ENCODE measurements around the gene CHPF.

The CHPF gene

DNA sequence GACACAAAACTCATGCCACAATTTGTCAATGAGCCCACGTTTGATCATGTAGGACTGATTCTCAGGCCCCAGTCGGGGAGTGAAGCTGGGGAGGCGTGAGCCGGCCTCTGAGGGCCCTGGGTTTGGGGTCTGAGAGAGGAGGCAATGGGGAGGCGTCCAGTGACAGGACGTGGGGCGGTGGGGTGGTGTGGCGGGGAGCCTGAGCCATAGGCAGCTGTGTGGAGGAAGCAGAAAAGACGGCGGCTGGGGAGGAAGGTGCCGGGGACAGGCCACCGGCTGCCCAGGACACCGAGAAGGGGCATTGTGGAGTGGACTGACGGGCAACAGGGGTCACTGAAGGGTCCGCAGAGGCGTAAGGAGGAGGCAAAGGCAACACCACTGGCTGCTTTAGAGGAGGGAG is 7.2 kb downstream of the CHPF start:
- no peak for TF ChIP-seq SIN3A (IDR thresholded peaks at IDR 0.05; ENCODE audit: borderline replicate concordance, insufficient read depth, low read length)
- TF ChIP-seq, protein P1, sequence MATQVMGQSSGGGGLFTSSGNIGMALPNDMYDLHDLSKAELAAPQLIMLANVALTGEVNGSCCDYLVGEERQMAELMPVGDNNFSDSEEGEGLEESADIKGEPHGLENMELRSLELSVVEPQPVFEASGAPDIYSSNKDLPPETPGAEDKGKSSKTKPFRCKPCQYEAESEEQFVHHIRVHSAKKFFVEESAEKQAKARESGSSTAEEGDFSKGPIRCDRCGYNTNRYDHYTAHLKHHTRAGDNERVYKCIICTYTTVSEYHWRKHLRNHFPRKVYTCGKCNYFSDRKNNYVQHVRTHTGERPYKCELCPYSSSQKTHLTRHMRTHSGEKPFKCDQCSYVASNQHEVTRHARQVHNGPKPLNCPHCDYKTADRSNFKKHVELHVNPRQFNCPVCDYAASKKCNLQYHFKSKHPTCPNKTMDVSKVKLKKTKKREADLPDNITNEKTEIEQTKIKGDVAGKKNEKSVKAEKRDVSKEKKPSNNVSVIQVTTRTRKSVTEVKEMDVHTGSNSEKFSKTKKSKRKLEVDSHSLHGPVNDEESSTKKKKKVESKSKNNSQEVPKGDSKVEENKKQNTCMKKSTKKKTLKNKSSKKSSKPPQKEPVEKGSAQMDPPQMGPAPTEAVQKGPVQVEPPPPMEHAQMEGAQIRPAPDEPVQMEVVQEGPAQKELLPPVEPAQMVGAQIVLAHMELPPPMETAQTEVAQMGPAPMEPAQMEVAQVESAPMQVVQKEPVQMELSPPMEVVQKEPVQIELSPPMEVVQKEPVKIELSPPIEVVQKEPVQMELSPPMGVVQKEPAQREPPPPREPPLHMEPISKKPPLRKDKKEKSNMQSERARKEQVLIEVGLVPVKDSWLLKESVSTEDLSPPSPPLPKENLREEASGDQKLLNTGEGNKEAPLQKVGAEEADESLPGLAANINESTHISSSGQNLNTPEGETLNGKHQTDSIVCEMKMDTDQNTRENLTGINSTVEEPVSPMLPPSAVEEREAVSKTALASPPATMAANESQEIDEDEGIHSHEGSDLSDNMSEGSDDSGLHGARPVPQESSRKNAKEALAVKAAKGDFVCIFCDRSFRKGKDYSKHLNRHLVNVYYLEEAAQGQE (IDR thresholded peaks at IDR 0.05; ENCODE audit: insufficient read depth in 1 of 2, low read depth in 2 of 2, low read length in 2 of 2) = no peak
- no peak for TF ChIP-seq FOXP2 (optimal IDR thresholded peaks at IDR 0.05; ENCODE audit: borderline replicate concordance, extremely low read depth, extremely low read length, insufficient read depth)
- no peak for TF ChIP-seq TAF1 (IDR thresholded peaks at IDR 0.05; ENCODE audit: borderline replicate concordance, insufficient read depth, low read length)

DNA sequence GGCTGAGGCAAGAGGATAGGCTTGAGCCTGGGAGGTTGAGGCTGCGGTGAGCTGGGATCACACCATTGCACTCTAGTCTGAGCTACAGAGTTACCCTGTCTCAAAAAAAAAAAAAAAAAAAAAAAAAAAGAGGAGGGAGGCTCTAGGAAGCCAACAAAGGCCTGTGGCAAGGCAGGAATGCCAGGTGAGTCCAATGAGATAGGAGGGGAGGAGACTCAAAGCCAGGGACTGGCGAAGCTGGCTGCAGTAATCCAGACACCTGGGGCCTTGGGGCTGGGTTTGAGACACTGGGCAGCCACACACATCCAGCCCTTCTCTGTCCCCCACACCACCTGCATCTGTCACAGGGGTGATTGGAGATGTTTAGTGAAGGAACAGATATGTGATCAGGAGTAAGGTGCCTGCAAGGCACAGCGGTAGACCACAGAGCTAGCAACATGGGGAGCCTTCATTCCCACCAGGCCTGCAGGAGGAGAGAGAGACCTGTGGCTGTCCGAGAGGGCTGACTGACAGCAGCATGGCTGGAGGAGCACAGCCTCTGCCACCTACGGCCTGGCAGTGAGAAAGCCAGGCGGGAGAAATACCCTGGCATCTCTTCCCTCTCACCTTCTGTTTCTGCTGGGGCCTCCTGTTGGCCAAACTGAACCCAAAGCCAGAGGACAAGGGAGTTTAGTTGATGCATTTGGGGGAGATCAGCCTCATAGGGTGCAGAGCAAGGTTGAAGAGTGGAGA is 9.5 kb downstream of the CHPF start:
- TF ChIP-seq TAF1 (IDR thresholded peaks at IDR 0.05; ENCODE audit: borderline replicate concordance, insufficient read depth, low read length) (no peak), SIN3A (IDR thresholded peaks at IDR 0.05; ENCODE audit: borderline replicate concordance, insufficient read depth, low read length) (no peak), POLR2AphosphoS5 (IDR thresholded peaks at IDR 0.05; ENCODE audit: low read depth, low read length) (no peak), FOXP2 (optimal IDR thresholded peaks at IDR 0.05; ENCODE audit: borderline replicate concordance, extremely low read depth, extremely low read length, insufficient read depth) (no peak)
- TF ChIP-seq, protein P1 (IDR thresholded peaks at IDR 0.05; ENCODE audit: insufficient read depth in 1 of 2, low read depth in 2 of 2, low read length in 2 of 2) = no peak

- TF ChIP-seq FOXP2 (optimal IDR thresholded peaks at IDR 0.05; ENCODE audit: borderline replicate concordance, extremely low read depth, extremely low read length, insufficient read depth) (no peak), SIN3A (IDR thresholded peaks at IDR 0.05; ENCODE audit: borderline replicate concordance, insufficient read depth, low read length) (no peak), POLR2AphosphoS5 (IDR thresholded peaks at IDR 0.05; ENCODE audit: low read depth, low read length) (no peak), TAF1 (IDR thresholded peaks at IDR 0.05; ENCODE audit: borderline replicate concordance, insufficient read depth, low read length) (no peak)
- TF ChIP-seq, protein P1 (IDR thresholded peaks at IDR 0.05; ENCODE audit: insufficient read depth in 1 of 2, low read depth in 2 of 2, low read length in 2 of 2) = no peak
Observed at GRCh38 chr2:219532378-219532649, 11.3 kb downstream of the CHPF start.

DNA sequence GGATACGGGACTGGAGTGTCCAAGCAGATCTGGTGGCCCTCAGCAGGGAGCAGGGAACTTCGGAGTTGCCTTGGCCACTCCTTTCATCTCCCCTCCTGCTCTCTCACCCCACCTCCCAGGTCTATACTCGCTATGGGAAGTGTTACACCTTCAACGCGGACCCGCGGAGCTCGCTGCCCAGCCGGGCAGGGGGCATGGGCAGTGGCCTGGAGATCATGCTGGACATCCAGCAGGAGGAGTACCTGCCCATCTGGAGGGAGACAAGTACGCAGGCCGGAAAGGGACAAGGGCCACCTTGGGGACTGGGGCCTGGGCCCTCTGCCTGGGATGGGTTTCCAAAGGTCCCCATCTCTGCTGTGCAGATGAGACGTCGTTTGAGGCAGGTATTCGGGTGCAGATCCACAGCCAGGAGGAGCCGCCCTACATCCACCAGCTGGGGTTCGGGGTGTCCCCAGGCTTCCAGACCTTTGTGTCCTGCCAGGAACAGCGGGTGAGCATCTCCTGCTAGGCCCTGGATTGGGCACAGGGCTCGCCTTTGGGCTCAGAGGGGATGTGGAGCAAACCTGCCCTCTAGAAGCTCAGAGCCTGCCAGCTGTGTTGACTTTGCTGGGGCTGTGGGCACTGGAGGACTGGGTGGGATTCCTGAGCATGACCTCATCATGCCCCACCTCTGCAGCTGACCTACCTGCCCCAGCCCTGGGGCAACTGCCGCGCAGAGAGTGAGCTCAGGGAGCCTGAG is 11.8 kb downstream of the CHPF start:
- no peak for TF ChIP-seq TAF1 (IDR thresholded peaks at IDR 0.05; ENCODE audit: borderline replicate concordance, insufficient read depth, low read length)
- TF ChIP-seq, protein P1 (IDR thresholded peaks at IDR 0.05; ENCODE audit: insufficient read depth in 1 of 2, low read depth in 2 of 2, low read length in 2 of 2) = no peak
- no peak for TF ChIP-seq FOXP2 (optimal IDR thresholded peaks at IDR 0.05; ENCODE audit: borderline replicate concordance, extremely low read depth, extremely low read length, insufficient read depth)
- TF ChIP-seq POLR2AphosphoS5 (IDR thresholded peaks at IDR 0.05; ENCODE audit: low read depth, low read length) = no peak
- no peak for TF ChIP-seq SIN3A (IDR thresholded peaks at IDR 0.05; ENCODE audit: borderline replicate concordance, insufficient read depth, low read length)

Measured in PFSK-1 (cell line).